ENCODE results near the gene ATCAY. TPM values are rescaled to one million over a fixed set of nuclear protein-coding genes. Genes with fewer than 3 reads are reported as not detected.
"Not testable (repeated sequence)": the region's sequence is repeated elsewhere in the genome, so short reads cannot be mapped to it uniquely, and the experiment has no call there.

ATCAY gene
- polyA plus RNA-seq, 12 donors, result 0.13 to 27.3 (median 0.93) TPM; not detected in 1

DNA sequence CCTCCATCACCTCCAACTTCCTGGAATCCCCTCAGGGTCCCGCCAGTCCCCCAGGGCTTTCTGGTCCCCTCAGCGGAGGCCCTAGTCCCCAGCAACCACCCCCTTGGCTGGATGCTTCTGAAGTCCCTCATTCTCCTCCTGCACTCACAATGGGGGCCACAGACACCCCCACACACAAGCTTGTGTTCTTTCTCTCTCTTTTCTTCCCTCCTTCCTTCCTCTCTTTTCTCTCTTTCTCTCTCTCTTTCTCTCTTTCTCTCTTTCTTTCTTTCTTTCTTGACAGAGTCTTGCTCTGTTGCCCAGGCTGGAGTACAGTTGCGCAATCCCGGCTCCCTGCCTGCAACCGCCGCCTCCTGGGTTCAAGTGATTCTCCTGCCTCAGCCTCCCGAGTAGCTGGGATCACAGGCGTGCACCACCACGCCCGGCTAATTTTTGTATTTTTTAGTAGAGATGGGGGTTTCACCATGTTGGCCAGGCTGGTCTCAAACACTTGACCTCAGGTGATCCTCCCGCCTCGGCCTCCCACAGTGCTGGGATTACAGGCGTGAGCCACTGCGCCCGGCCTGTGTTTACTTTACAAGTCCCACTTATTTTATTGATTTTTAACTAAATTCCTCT, 66.9 kb downstream of the ATCAY start:
- DNase-seq, result not testable (repeated sequence)

GRCh38 chr19:3949294-3949693, 68.8 kb downstream of the ATCAY start:
- DNase-seq, result no peak

GRCh38 chr19:3949997-3950859, 69.7 kb downstream of the ATCAY start:
- no peak for DNase-seq

DNA sequence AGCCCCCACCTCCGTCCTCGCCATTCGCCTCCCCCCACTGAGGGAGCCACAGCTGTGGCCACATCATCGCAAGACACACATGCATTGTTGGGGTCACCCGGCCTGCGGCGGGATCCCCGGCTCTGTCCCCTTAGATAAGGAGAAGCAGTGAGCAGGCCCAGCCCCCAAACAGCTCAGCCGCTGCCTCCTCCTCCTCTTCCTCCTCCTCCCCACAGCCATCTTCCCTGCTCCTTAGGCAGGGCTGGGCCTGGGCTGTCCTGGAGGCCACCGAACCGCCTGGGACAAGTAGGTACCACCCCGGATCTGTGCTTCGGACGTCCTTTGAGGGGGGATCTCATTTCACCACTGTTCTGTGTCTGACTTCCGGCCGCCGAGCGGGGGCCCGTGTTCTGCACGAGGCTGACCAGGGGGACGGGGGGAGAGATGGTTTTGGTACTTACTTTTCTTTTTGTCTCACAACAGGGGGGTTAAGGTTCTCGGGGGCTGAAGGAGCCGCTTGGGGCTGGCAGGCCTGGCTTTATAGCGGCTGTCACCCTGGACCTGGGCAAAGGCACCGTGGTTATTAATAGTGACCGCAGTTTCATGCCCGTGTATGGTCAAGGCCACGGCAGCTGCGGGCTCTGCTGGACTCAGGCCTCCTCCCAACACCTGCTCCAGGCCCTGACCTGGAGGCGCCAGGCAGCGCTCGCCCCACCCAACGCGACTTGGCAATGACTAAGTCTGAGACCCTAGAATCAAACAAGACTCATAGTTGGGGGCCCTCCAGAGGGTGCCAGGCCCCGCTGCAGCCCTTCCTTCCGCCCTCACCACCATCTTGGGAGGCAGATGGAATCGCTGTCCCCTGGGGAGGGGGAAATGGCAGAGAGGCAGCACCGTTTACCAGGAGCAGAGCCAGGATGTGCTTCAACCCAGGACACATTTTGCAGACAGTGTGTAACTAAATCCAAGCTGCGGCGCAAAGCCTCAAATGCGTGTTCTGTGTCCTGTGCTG, 70.7 kb downstream of the ATCAY start:
- no peak for DNase-seq

DNA sequence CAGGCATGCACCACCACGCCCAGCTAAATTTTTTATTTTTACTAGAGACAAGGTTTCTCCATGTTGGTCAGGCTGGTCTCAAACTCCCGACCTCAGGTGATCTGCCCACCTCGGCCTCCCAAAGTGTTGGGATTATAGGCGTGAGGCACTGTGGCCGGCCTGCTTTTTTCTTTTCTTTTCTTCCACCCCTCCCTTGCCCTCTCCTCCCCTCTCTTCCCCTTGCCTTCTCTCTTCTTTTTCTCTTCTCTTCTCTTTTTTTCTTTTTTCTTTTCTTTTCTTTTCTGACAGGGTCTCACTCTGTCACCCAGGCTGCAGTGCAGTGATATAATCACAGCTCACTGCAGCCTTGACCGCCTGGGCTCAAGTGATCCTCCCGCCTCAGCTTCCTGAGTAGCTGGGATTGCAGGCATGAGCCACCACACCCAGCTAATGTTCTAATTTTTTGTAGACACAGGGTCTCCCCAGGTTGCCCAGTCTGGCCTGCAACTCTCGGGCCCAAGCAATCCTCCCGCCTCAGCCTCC, 72.3 kb downstream of the ATCAY start:
- not testable (repeated sequence) for DNase-seq

DNA sequence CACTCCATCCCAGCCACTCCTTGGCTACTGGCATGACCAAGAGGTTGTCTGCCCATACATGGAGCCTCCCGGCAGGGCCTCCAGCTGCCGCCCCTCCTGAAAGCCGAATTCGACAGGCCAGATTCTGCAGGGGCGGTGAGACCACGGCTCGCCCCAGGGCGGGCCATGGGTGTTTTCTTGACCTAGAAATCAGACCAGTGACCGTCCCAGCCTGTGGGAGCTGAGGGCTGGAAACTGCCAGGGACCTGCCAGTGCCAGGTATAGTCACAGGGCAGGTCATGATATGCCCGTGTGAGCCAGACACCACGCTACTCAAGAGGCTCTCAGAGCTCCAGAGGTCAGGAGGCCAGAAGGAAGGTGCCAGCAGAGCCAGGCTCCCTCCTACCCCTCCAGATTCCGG, 73.6 kb downstream of the ATCAY start:
- DNase-seq, result no peak

GRCh38 chr19:3955276-3955675, 74.8 kb downstream of the ATCAY start:
- DNase-seq, result not testable (repeated sequence)

- DNase-seq, result no peak
These were observed 75.2 kb downstream of the ATCAY start for GRCh38 chr19:3955688-3956087.

DNA sequence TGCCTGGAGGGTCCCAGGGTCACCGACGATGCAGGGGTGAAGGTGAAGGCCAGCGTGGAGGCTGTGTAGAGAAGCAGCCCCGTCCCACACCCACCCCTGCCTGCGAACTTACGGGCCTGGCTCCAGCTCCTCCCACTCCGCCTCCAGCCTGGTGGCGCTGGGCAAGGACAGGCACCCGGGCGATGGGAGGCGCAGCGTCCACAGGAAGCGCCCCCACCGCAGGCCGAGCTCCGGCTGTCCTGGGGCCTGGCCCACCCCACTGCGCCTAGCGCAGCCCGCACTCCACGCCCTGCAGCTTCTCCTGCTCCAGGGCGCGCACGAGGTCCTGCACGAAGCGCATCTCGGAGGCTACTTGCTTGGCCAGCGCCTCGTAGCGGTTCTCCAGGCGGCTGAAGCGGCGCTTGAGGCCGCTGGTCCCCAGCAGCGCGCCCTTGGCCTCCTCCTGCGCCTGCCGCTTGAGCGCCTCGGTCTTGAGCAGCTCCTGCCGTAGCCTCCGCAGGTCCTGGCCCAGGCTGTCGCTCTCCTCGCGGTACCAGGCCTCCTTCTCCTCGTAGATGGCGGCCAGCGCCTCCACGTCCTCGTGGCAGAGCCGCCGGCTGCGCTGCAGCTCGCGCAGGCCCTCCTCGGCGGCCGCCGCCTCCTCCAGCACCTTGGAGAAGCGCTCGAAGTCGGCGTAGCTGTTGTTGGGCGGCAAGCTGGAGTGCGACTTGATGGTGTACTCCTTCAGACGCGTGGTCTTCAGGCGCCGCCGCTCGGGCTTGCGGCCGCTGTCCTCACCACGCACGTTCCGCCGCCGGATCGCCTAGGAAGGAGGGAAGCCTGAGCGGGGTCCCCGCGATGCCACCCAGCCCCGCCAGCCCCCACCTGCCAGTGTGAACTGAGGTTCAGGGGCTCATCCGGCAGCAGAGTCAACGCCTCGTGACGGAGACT, 78.6 kb downstream of the ATCAY start:
- DNase-seq, result no peak

DNA sequence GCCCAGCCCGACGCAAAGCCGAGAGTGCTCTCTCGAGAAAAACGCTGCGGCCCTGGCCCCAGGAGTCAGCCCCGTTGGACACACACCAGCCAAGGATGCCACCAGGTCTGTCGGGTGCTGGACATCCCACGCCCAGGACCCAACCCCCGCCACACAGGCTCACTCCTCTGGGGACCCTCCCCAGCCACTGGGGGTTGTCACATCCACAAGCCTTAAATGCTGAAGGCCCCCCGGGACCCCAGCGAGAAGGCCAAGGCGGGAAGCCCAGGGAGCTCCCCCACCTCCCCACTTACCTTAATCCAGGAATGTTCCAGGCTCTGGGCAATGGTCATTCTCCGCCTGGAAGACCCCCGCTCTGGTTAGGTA, 79.3 kb downstream of the ATCAY start:
- DNase-seq, result no peak

- no peak for DNase-seq
These were observed 80.5 kb downstream of the ATCAY start for GRCh38 chr19:3961007-3961406.

DNA sequence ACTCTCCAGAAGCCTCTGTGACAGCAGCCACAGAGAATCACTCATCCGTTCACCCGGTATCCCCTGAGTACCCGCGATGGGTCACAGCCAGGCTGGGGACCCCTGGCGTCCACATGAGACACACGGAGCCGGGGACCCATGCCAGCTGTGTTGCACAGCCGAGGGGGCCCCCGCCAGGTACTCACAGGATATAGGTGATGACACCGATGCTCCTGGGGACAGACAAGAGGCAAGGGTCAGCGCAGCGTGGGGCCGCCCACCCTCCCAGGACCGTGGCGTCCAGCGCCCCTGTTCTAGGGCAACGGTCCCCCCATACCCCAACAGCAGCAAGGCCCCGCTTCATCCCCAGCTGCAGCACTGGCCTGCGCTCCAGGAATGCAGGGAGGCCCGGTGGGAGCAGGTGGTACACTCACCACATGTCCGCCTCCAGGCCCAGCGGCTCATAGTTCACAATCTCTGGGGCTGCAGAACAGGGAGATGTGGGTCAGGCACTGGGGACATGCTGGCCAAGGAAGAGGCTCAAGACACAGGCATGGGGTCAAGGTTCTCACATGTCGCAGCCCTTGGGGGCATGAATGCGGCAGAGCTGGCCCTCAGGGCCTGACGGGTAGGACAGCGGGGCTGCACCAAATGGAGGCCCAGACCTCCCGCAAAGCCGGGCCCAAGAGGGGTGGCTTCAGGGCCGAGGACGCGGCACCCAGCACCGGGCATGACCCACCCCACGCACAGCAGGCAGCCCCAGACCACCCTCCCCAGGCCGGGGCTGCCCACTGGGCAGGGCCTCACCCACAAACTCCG, 83.2 kb downstream of the ATCAY start:
- no peak for DNase-seq

- no peak for DNase-seq
These were observed 84.0 kb downstream of the ATCAY start for GRCh38 chr19:3964256-3965194.

DNA sequence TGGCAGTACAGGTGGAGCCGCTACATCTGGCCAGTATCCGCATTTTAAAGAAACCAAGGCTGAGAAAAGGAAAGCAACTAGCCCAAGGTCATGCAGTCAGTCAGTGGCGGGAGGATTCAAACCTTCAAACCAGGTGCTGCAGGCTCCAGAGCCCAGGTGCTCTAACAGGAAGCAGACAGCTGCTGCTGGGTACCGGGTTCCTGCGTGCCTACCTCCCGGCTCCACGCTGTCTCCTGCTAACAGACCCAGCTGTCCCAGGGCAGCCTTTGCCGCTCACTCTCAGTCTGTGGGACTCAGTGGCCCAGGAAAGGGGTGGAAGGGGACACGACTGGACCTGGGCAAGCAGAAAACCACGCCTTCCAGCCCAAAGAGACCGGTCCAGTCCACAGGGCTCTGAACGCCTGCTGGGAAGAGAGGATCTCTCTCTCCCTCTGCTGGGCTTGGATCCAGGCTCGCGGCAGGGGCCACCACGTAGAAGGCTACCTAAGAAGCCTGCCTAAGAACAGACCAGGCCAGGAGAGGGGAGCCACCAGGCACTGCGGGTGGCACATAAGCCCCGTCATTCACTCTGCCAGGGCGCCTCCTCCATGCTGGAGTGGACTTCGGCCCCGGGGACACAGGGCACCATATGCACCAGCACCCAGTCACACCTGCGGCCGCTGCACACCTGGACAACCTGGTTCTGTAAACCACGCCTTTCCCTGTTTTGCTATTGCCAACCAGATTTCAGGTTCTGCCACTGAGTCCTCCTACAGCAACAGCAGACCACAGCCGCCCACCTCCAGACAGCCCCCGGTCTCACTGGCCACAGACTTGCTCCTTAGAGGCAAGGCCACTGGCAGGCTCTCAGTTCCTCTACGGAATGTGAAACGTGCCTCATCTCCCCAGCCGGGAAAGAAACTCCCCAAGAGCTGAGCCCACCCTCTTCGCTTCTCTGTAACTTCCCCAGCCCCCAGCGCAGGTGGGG, 85.8 kb downstream of the ATCAY start:
- DNase-seq, result no peak

DNA sequence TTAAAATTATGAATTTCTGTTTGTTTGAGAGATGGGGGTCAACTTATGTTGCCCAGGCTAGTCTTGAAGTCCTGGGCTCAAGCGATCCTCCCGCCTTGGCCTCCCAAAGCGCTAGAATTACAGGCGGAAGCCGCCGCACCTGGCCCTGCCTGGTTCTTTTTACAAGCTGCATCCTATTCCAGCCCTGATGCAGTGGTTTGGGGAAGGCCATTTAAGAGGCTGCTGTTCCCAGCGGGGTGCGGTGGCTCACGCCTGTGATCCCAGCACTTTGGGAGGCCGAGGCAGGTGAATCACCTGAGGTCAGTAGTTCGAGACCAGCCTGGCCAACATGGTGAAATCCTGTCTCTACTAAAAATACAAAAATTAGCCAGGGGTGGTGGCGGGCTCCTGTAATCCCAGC, 87.5 kb downstream of the ATCAY start:
- not testable (repeated sequence) for DNase-seq

- peak; percentile 86 for DNase-seq
These were observed 88.3 kb downstream of the ATCAY start for GRCh38 chr19:3968556-3969434.
